IPS DF 6.9 (cell line): Measurements from ENCODE around the gene BRINP3.

Experiments
- DNase-seq: peaks from one replicate; pipeline ENCODE4 v3.0.0-alpha.2; 2013; ENCODE audit warnings: low read depth, low spot score
- H3K27ac ChIP-seq: one replicate; pipeline ENCODE4 v1.5.1; 2013; ENCODE audit warnings: low read length, control low read depth
- H3K27me3 ChIP-seq: 2 replicates; pipeline ENCODE4 v1.6.1; 2013; ENCODE audit warnings: mild to moderate bottlenecking, low read length; ENCODE audit not compliant: control insufficient read depth, insufficient read depth
- H3K36me3 ChIP-seq: 2 replicates; pipeline ENCODE4 v1.6.1; 2013; ENCODE audit warnings: low read length; ENCODE audit not compliant: control insufficient read depth, insufficient read depth
- H3K4me1 ChIP-seq: 2 replicates; pipeline ENCODE4 v1.6.1; 2013; ENCODE audit warnings: low read length; ENCODE audit not compliant: control insufficient read depth, insufficient read depth
- H3K4me3 ChIP-seq: 2 replicates; pipeline ENCODE4 v1.5.1; 2013; ENCODE audit warnings: mild to moderate bottlenecking, low read length
- H3K9me3 ChIP-seq: 2 replicates; pipeline ENCODE4 v1.6.1; 2013; ENCODE audit warnings: low read length, inconsistent platforms; ENCODE audit not compliant: control insufficient read depth, insufficient read depth
- WGBS: extraction: QIAGEN DNeasy Blood & Tissue Kit; methylation state at CpG from one replicate; pipeline ENCODE4 v1.1.7; 2013; ENCODE audit warnings: mixed read lengths, missing lambda C conversion rate; ENCODE audit not compliant: insufficient read length, insufficient coverage; 5-methylcytosine and 5-hydroxymethylcytosine counted together

BRINP3 gene

DNA sequence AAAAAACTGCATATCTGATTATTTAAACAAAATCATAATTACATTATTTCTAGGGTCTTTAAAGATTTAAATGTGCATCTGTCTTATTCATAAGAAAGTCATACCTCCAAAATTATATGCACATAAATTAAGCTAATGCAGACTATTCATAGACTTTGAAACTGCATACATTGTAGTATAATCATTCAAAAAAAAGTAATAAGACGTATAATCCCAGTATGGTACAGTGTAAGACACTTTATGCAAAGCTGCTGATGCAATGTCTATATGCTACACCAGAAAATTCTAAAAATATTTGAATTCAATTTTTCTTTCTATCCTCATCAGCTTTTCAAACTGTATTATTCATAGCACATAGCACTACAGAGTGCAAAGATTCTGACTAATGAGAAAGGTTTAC is 22.0 kb downstream of the BRINP3 start:
- Histone ChIP-seq H3K4me3 (no peak overlapping the region), H3K4me1 (no peaks in the 10 kb centered on the region), H3K9me3 (no peaks in the 10 kb centered on the region), H3K27ac (no peak overlapping the region), H3K36me3 (no peaks in the 10 kb centered on the region), H3K27me3 (no peaks in the 10 kb centered on the region)
- no peak for DNase-seq
- no CpG with 5 or more reads among the region's 1 CpG for WGBS

DNA sequence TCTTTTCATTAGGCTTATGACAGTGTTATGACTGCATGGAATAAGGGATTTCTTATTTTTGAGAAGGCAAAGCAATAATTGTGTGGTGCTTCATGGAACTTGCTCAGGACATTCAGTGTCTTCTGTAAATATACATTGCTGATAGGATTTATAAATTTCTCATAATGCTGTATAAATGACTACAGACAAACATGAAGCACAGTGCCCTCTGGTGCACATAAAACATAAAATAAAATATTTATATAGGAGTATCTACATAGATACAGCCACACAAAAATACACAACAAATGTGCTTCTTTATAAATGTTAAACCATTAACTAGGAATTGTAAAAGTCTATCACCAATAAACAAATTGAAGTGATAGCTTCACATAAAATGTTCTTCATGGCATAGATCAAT is 24.1 kb downstream of the BRINP3 start:
- no peaks in the 10 kb centered on the region for H3K9me3 ChIP-seq
- H3K36me3 ChIP-seq, result no peaks in the 10 kb centered on the region
- H3K4me3 ChIP-seq, result no peak overlapping the region
- no peaks in the 10 kb centered on the region for H3K4me1 ChIP-seq
- DNase-seq, result no peak
- H3K27ac ChIP-seq, result no peak overlapping the region
- no peaks in the 10 kb centered on the region for H3K27me3 ChIP-seq

DNA sequence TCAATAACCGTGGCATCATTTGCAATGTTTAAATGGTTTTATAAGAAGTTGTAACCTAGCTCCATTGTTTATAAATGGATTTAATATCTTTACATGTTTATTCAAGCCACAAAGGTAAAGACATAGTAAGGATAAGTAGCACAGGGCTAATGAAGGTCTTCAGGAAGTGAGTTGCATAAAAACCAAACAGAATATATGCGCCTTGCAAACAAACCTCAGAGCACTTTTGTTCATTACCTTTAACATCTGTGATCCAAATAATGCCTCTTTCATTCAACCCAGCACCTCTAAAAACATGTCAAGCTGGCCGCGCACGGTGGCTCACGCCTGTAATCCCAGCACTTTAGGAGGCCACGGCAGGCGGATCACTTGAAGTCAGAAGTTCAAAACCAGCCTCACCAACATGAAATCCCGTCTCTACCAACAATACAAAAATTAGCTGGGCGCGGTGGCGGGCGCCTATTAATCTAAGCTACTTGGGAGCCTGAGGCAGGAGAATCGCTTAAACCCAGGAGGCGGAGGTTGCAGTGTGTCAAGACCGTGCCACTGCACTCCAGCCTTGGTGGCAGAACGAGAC is 25.3 kb downstream of the BRINP3 start:
- Histone ChIP-seq H3K36me3 (no peaks in the 10 kb centered on the region), H3K4me1 (no peaks in the 10 kb centered on the region), H3K27ac (no peak overlapping the region), H3K4me3 (no peak overlapping the region), H3K9me3 (no peaks in the 10 kb centered on the region), H3K27me3 (no peaks in the 10 kb centered on the region)
- DNase-seq, result no peak
- WGBS, result no CpG with 5 or more reads among the region's 17 CpGs

DNA sequence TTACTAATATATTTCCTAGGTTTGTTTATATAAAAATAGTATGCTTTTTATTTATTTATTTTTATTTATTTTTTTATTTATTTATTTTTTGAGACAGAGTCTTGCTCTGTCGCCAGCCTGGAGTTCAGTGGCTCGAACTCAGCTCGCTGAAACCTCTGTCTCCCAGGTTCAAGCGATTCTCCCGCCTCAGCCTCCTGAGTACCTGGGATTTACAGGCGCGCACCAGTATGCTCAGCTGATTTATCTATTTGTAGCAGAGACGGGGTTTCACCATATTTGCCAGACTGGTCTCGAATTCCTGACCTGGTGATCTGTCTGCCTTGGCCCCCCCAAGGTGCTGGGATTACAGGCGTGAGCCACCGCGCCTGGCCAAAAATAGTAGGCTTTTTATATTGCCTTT is 33.2 kb downstream of the BRINP3 start:
- no peaks in the 10 kb centered on the region for H3K9me3 ChIP-seq
- H3K4me3 ChIP-seq, result no peak overlapping the region
- WGBS, result no CpG with 5 or more reads among the region's 12 CpGs
- H3K36me3 ChIP-seq, result no peaks in the 10 kb centered on the region
- no peak for DNase-seq
- no peak overlapping the region for H3K27ac ChIP-seq
- no peaks in the 10 kb centered on the region for H3K4me1 ChIP-seq
- H3K27me3 ChIP-seq, result no peaks in the 10 kb centered on the region

DNA sequence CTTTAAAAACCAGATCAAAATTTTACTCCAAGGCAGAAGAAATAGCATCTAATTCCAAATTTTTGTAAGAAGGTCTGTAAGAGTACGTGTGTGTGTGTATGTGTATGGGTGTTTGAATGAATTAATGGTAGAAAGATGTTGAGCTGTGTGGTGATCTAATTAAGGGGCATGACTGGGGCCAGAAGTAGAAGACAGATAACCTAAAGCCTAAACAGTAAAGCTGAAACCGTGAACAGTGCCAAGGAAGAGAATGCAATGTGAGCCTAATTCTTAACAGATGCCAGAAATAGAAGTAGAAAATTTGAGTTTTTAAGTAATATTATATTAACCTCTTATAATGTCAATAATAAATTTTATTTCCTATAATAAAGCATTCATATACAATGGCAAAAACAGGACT is 38.2 kb downstream of the BRINP3 start:
- no peaks in the 10 kb centered on the region for H3K9me3 ChIP-seq
- no peaks in the 10 kb centered on the region for H3K4me1 ChIP-seq
- H3K27me3 ChIP-seq, result no peaks in the 10 kb centered on the region
- WGBS, result 100% methylated on average over 1 of the region's 2 CpGs
- H3K4me3 ChIP-seq, result no peak overlapping the region
- no peak overlapping the region for H3K27ac ChIP-seq
- no peaks in the 10 kb centered on the region for H3K36me3 ChIP-seq
- no peak for DNase-seq

DNA sequence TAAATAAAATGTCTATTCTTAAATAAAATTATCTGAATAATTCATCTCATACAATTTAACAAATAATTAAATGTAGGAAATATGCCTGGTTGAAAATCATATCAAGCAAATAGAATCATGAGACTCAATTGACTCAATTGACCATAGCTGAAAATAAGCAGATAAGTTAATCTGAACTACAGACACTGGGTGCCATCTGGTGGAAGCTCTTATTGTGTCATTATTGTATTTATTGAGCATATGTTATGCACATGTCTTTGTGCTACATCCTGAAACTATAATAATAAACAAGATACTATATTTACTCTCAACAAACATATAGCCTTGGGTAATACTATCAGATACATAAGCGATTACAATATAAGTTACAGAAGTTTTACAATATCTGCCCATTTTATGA is 41.0 kb downstream of the BRINP3 start:
- no peaks in the 10 kb centered on the region for H3K36me3 ChIP-seq
- no peak overlapping the region for H3K27ac ChIP-seq
- no peaks in the 10 kb centered on the region for H3K4me1 ChIP-seq
- DNase-seq, result no peak
- H3K9me3 ChIP-seq, result no peaks in the 10 kb centered on the region
- no peak overlapping the region for H3K4me3 ChIP-seq
- WGBS, result no CpG with 5 or more reads among the region's 1 CpG
- H3K27me3 ChIP-seq, result no peaks in the 10 kb centered on the region

DNA sequence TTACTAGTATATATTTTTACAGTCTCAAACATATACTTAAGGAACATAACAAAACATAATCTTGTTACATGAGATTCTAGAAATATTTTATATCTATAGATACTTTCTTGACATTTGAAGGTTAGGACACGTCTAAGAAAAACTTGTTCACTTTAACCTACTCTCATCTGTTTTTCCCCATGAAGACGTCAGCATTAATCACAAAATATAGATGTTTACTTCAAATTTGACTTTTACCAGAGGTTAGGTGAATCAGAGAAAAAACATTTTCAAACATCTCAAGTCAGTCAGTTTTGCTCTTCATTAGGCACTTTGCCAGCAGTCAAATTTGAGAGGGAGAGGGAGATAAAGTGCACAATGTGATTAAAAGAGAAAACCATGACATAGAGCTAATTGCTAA is 47.7 kb downstream of the BRINP3 start:
- Histone ChIP-seq H3K4me1 (no peaks in the 10 kb centered on the region), H3K9me3 (no peaks in the 10 kb centered on the region), H3K27ac (no peak overlapping the region), H3K27me3 (no peaks in the 10 kb centered on the region), H3K36me3 (no peaks in the 10 kb centered on the region), H3K4me3 (no peak overlapping the region)
- no CpG with 5 or more reads among the region's 2 CpGs for WGBS
- no peak for DNase-seq

DNA sequence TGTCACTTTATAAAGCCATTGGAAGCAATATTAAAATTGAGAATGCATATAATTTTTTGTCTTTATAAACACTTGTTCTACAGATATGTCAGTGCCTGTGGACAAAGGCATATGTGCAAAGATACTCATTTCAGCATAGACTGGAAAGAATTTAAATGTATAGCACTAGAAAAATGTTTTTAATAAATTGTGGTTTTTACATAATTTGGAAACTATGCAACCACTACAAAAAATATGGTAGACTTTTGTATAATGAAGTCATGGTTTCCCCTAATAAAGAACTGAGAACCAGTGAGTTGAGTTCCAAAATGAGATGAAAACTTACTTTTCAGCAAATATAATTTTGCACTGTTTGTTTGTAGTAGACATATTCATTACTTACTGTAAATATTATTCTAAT is 48.5 kb downstream of the BRINP3 start:
- DNase-seq, result no peak
- Histone ChIP-seq H3K9me3 (no peaks in the 10 kb centered on the region), H3K4me1 (no peaks in the 10 kb centered on the region), H3K27me3 (no peaks in the 10 kb centered on the region), H3K4me3 (no peak overlapping the region), H3K36me3 (no peaks in the 10 kb centered on the region), H3K27ac (no peak overlapping the region)

DNA sequence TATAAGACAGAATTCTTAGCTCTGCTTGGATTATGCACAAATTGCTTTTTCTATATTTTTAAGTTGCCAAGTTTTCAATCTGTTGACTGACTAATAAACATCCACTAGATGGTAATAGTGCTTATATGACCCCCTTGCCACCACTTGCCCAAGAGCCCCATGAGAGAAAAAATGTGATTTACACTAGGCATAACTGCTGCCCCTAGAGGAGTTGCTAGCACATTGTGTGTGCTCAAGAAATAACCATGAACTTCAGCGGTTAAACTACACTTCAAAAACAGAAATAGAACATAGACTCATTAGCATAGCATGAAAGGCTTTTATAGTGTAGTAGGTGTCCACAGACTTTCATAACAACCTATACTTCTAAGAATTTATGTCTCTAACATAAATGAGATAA is 61.4 kb downstream of the BRINP3 start:
- no peak for DNase-seq
- Histone ChIP-seq H3K9me3 (no peaks in the 10 kb centered on the region), H3K4me3 (no peak overlapping the region), H3K27me3 (no peaks in the 10 kb centered on the region), H3K4me1 (no peaks in the 10 kb centered on the region), H3K27ac (no peak overlapping the region), H3K36me3 (no peaks in the 10 kb centered on the region)
- WGBS, result no CpG with 5 or more reads among the region's 1 CpG

DNA sequence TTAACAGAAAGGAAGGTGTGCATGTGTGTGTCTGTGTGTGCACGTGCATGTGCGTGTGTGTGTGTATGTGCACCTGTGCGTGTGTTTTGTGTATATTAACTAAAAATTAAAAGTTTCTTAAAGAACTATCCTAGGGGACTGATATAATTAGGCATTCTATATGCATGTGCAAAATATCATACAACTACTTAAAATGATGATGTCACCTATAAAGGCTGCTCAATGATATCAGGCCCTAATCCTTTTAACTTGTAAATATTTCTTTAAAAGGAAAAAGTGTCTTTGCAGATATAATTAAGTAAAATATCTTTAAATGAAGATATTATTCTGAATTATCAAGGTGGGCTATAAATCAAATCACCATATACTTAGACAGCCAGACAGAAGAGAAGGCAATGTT is 64.5 kb downstream of the BRINP3 start:
- Histone ChIP-seq H3K4me3 (no peak overlapping the region), H3K36me3 (no peaks in the 10 kb centered on the region), H3K27ac (no peak overlapping the region), H3K27me3 (no peaks in the 10 kb centered on the region), H3K9me3 (no peaks in the 10 kb centered on the region), H3K4me1 (no peaks in the 10 kb centered on the region)
- no CpG with 5 or more reads among the region's 3 CpGs for WGBS
- no peak for DNase-seq

DNA sequence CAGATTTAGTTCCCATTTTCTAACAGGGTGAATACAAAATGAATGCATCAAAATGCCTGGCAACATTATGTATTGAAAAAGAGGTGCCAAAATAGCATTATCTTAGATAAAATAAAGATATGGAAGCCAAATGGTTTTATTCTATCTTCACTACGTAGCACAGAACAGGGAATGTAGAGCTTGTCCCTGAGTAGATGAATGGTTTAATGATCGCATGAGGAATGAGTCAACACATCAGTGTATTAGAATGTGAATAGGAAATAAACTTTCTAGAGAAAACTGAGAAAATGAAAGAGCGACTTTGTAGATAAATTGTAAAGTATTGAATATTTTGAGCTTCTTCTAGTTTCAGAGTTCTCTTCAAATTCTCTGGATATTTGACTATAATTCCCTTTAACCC is 74.3 kb downstream of the BRINP3 start:
- Histone ChIP-seq H3K36me3 (no peaks in the 10 kb centered on the region), H3K27me3 (no peaks in the 10 kb centered on the region), H3K9me3 (no peaks in the 10 kb centered on the region), H3K4me3 (no peak overlapping the region), H3K4me1 (no peaks in the 10 kb centered on the region), H3K27ac (no peak overlapping the region)
- 100% methylated on average over 1 of the region's 3 CpGs for WGBS
- DNase-seq, result no peak
